HEK293 (cell line): ENCODE data around the gene SHBG.

Experiments
- CTCF ChIP-seq: fragments of 450-650 bp; formaldehyde crosslinking; IDR thresholded peaks from 2 replicates; pipeline ENCODE4 v1.5.1; 2016; ENCODE audit warnings: missing biosample characterization, missing genetic modification characterization
- FEZF1 ChIP-seq: fragments of 450-650 bp; formaldehyde crosslinking; IDR thresholded peaks from 2 replicates; pipeline ENCODE4 v1.5.1; 2016; ENCODE audit warnings: missing biosample characterization, missing genetic modification characterization
- SETDB1 ChIP-seq: IDR thresholded peaks from one replicate; pipeline ENCODE4 v1.6.1; 2017; ENCODE audit warnings: mild to moderate bottlenecking, low read length, moderate library complexity, mixed read lengths; ENCODE audit not compliant: insufficient read length
- TCF7L2 ChIP-seq: IDR thresholded peaks from 2 replicates; pipeline ENCODE4 v1.6.1; 2011; ENCODE audit warnings: low read depth, mild to moderate bottlenecking, inconsistent platforms, low read length, moderate library complexity, borderline replicate concordance
- ZNF24 ChIP-seq: fragments of 450-650 bp; formaldehyde crosslinking; IDR thresholded peaks from 2 replicates; pipeline ENCODE4 v1.5.1; 2016; ENCODE audit warnings: missing biosample characterization, missing genetic modification characterization

DNA sequence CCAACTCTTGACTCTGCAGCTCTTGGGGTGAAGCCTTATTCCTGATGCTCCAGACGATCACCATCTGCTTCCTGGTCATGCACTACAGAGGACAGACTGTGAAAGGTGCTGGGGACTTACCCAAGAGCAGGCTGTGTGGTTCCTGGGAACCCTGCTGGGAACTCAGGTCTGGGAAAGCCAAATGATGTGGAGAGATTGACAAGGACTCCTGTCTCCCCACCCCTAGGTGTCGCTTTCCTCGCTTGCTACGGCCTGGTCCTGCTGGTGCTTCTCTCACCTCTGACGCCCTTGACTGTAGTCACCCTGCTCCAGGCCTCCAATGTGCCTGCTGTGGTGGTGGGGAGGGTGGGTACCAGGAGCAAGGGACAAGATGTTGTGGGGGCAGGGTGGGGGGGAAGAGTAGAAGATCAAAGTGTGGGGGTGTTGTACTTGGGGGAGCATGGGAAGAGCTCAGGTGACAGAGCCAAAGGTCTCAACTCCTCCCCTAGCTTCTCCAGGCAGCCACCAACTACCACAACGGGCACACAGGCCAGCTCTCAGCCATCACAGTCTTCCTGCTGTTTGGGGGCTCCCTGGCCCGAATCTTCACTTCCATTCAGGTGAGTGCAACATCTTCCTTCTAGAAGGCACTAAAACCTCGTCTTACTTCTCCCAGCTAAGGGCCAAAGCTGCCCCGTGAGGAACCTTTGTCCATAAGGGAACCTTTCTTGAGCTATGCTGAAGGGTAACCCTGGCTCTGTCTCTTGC is 43.1 kb upstream of the SHBG start:
- TF ChIP-seq CTCF (tag by site-specific recombination) (peak; percentile 74), ZNF24 (tag by site-specific recombination) (0 out of 2 replicates have a peak, but pooled peaks have one; percentile 33), SETDB1 (no peak), TCF7L2 (no peak), FEZF1 (tag by site-specific recombination) (no peak)
